Gastrocnemius medialis (tissue), 4 donors: ENCODE results near the gene PTAFR.

Experiments
- POLR2A ChIP-seq, 2 donors: fragments of 450-650 bp; IDR thresholded peaks; one replicate each; pipeline ENCODE4 v1.6.1; 2017; ENCODE audit warnings: antibody characterized with exemption in 2 of 2, mild to moderate bottlenecking in 2 of 2, moderate library complexity in 2 of 2
- TF ChIP-seq, protein P1 (sequence below), 5 experiments: fragments of 450-650 bp in 3 of 5; fragments of 200-600 bp in 2 of 5; sonication (generic) in 2 of 5; IDR thresholded peaks in 4 of 5; conservative IDR thresholded peaks in 1 of 5; 1 replicate in 4 of 5; 2 replicates in 1 of 5; pipeline ENCODE4 v1.5.1; 2016 to 2019; ENCODE audit warnings: antibody characterized with exemption in 5 of 5, mild to moderate bottlenecking in 3 of 5, moderate library complexity in 3 of 5

DNA sequence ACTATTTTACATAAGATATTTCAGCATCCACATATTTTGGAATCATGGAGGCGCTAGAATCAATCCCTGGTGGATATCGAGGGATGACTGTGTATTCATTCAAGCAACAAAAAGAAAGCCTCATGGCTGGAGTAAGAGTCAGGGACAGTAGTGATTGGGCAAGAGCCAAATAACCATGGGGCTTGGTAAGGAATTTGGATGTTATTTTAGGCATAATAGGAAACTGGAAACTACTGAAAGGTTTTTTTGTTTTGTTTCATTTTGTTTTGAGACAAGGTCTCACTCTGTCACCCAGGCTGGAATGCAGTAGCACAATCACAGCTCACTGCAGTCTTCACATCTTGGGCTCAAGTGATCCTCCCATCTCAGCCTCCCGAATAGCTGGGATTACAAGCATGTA, 54.3 kb downstream of the PTAFR start:
- TF ChIP-seq, protein P1, sequence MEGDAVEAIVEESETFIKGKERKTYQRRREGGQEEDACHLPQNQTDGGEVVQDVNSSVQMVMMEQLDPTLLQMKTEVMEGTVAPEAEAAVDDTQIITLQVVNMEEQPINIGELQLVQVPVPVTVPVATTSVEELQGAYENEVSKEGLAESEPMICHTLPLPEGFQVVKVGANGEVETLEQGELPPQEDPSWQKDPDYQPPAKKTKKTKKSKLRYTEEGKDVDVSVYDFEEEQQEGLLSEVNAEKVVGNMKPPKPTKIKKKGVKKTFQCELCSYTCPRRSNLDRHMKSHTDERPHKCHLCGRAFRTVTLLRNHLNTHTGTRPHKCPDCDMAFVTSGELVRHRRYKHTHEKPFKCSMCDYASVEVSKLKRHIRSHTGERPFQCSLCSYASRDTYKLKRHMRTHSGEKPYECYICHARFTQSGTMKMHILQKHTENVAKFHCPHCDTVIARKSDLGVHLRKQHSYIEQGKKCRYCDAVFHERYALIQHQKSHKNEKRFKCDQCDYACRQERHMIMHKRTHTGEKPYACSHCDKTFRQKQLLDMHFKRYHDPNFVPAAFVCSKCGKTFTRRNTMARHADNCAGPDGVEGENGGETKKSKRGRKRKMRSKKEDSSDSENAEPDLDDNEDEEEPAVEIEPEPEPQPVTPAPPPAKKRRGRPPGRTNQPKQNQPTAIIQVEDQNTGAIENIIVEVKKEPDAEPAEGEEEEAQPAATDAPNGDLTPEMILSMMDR (IDR thresholded peaks at IDR 0.05 in 4 of 5, conservative IDR thresholded peaks at IDR 0.05 in 1 of 5): no peak
- TF ChIP-seq POLR2A (IDR thresholded peaks at IDR 0.05): no peak
